HuH-7.5 (cell line): ENCODE measurements around the gene TET2.

Experiments used
- DNase-seq: peaks from one replicate; pipeline ENCODE4 v3.0.0; 2011; ENCODE audit warnings: low spot score

The TET2 gene

DNA sequence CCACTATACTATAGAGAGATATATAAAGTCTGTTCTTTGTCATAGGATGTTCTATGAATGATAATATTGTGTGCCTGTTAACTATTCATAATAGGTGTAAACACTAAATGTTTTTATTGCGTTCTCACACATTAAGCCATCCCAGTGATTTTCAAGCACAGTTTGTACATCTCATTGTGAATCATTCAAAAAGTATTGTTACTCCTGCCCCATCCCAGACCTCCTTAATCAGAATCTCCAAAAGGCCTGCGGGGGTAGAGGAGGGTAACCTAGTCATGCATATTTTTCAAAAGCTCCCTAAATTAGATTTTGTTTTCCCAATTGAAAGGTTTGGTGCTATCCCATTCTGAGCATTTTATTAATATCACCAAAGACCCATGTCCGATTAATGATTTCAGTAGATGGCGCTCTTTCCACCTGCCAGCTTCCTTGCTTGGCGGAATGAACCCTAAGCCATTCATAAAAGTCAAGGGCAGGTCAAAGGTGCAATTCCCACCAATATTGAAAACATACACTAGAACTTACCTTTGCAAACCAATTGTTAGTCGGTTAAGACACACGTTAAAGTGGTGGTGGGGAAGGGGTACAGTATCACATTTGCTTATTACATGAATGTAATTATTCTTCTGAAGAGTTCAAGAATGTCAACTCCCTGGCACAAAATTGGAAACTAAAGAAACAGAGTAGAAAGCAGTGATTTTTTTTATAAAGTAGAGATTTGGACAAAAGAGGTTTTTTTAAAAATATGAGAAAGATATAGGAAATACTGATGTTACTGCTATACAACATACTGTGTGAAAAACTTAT lies 5.8 kb upstream of the TET2 start:
- no peak for DNase-seq

DNA sequence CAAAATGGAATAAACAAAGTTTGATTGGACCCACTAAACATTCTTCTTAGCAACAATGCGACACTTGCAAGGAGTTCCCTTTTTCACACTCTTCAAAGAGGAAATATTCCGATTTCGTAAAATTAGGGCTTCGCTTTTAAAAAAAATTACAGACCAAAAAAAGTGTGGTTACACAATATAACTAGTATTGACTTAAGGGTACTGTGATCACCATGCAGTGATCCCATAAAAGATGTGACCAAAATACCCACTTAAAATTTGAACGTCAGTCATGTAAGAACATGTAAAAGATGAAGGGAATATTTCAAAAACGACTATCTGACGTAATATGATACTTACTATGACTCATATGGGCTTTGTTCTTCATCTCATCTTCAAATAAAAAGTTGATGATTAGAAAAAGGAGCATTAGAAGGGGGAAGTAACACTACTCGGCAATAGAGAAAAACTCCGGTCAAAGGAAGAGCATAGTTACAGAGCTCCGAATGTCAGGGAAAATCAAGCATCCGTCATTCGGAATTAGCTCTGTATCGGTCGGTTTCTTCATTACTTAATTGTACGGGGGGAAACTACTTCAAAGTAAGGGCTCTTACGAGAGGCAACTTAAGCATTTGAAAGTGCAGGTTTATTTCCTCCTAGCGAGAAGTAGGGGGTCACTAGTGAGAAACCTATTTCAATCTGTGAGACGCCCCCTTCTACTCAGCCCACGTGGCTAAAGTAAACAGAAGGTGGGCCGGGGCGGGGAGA lies 1.3 kb upstream of the TET2 start:
- DNase-seq = no peak

- DNase-seq = no peak
Observed at GRCh38 chr4:105145903-105146275, 787 bp upstream of the TET2 start.

DNA sequence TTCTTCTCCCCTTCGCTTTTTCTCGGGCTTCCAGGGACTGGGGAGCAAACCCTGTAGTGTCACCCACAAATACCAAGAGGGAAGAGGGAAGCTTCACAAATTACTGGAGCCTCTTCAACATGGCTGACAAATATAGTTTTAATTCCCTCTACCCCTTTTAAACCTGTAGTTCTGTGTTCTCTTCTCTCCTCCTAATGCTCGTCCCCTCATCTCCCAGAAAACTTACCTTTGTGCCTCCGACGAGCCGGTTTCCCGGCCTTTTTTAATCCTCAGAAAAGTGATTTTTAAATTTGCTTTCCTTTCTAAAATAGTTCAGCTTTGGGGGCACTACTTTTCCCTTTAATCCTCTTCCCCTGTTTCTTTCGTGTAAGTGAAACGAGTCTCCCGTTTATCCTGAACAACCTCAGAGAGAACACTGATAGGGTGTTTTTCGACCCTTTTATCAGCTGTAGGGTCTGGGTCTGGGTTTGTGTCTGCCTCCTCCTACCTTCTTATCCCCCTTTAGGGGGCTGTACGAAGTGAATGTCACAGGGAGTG lies 408 bp downstream of the TET2 start:
- DNase-seq = no peak

GRCh38 chr4:105147553-105148161 lies 981 bp downstream of the TET2 start:
- DNase-seq = no peak

GRCh38 chr4:105148356-105148755 lies 1.7 kb downstream of the TET2 start:
- no peak for DNase-seq

- DNase-seq = no peak
Observed at GRCh38 chr4:105148776-105149175, 2.1 kb downstream of the TET2 start.

- no peak for DNase-seq
Observed at GRCh38 chr4:105149771-105150170, 3.1 kb downstream of the TET2 start.

GRCh38 chr4:105150503-105150902 lies 3.8 kb downstream of the TET2 start:
- no peak for DNase-seq

- DNase-seq = no peak
Observed at GRCh38 chr4:105153749-105154148, 7.1 kb downstream of the TET2 start.

GRCh38 chr4:105154576-105154975 lies 7.9 kb downstream of the TET2 start:
- DNase-seq = no peak

- DNase-seq = no peak
Observed at GRCh38 chr4:105155426-105155825, 8.8 kb downstream of the TET2 start.

- no peak for DNase-seq
Observed at GRCh38 chr4:105158837-105159236, 12.2 kb downstream of the TET2 start.

- no peak for DNase-seq
Observed at GRCh38 chr4:105162123-105162796, 15.6 kb downstream of the TET2 start.

DNA sequence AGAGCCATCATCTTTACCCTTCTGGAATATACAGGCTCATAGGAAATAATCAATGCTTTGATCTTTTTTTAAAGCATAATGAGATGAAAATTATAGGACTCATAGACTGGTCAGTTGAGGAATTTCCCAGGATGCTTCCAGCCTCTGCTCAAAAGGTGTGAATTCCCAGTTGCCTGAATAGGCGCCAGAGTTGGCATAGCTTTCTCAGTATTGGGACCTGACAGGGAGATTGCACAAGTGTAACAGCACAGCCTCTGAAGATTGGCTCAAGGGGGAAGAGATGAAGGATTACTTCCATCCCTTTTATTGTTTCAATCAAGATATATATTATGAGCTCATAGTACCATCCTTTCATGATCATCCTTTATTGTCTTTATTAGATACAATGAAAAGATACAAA lies 17.9 kb downstream of the TET2 start:
- no peak for DNase-seq

DNA sequence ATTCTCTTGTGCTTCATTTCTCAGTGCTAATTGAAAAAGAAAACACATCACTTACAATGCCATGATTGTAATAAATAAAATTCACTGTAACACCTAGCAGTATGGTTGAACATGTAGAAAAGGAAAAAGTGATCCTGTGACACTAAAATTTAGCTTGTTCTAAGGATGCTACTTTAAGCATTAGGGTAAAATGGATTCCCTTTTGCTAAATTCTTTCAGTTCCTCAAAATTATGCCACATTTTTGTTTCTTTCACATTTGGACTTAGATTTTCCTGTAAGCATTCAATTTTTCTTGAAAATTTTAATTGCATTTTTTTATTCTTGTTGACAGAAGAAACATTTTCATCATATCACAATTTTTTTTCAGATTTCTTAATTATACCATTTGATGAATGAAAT lies 19.4 kb downstream of the TET2 start:
- no peak for DNase-seq

DNA sequence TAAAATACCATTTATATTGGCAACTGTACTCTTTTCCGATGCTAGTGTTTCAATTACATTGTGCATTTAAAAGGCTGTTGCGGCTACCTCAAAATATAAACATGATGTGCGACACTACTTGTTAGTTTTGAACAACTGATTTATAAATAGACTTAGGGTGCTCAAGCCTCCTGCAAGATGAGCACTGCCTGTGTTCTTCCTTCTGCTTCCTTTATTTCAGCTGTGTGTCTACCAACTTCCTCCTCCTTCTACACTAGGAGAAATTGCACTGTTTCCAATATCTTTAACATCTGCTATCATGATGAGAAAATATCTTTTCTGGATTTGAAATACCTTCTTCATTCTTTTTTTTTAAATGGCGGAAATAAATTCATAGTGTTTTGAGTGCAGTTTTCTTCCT lies 24.0 kb downstream of the TET2 start:
- no peak for DNase-seq

DNA sequence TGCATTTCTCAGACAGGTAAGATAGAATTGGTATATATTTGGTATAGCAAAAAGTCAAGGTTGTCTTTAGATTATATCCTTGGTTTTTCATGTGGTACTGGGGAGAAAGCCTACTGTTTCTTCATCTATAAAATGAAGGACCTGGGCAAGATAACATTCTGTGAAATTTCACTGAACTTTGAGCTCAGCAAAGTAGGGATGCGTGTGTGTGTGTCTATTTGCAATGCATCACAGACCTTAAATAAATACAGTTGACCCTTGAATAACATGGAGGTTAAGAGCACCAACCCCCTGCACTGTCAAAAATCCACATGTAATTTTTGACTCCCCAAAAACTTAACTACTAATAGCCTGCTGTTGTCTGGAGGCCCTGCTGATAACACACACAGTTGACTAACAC lies 25.2 kb downstream of the TET2 start:
- DNase-seq = no peak

GRCh38 chr4:105174098-105174497 lies 27.4 kb downstream of the TET2 start:
- DNase-seq = no peak

DNA sequence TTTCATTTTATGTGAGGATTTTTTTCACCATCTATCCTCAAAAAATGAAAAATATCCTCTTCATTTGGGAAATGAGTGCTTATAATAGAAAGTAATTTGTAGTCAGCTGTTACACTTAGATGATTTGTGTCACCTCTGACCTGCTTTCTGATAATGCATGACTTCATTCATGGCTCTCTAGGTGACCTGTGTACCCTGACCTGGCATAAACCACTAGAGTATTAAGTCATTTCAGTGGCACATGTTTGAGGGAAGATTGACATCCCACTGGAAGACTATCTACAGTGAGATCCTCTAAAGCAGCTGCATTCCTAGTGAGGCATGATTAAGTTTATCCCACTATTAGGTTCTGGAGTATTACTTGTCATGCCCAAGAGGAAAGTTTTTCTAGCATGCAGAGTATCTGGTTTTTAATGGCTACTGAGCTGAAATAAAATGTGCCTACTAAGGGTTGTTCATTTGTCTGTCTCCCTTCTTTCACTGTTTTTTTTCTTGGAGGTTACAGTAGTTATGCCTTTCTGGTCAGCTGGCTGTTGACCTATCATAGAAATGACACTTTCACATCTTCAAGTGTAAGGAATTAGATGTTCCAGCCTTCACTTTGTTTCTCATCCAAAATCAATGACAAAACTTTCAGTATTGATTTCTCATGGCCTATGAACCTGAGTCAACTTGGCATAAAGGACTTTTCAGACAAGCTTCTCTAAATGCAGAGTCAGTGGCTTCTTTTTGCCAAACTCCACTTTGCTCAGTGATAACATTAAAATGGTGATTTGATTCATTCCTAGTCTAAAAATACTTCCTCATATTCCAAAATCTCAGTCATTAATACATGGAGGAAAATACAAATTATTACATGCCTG lies 33.1 kb downstream of the TET2 start:
- no peak for DNase-seq

GRCh38 chr4:105181259-105181658 lies 34.6 kb downstream of the TET2 start:
- DNase-seq = no peak
